Activated CD8-positive, alpha-beta memory T cell treated with anti-CD3 and anti-CD28 coated beads, Interleukin-2, amount 50 U/mL, for 24 hours (primary cell): ENCODE results near the gene RHBDL3.

Experiments
- DNase-seq: peaks from one replicate; pipeline ENCODE4 v3.0.0-alpha.2; 2020; ENCODE audit errors: extremely low read depth

The RHBDL3 gene

DNA sequence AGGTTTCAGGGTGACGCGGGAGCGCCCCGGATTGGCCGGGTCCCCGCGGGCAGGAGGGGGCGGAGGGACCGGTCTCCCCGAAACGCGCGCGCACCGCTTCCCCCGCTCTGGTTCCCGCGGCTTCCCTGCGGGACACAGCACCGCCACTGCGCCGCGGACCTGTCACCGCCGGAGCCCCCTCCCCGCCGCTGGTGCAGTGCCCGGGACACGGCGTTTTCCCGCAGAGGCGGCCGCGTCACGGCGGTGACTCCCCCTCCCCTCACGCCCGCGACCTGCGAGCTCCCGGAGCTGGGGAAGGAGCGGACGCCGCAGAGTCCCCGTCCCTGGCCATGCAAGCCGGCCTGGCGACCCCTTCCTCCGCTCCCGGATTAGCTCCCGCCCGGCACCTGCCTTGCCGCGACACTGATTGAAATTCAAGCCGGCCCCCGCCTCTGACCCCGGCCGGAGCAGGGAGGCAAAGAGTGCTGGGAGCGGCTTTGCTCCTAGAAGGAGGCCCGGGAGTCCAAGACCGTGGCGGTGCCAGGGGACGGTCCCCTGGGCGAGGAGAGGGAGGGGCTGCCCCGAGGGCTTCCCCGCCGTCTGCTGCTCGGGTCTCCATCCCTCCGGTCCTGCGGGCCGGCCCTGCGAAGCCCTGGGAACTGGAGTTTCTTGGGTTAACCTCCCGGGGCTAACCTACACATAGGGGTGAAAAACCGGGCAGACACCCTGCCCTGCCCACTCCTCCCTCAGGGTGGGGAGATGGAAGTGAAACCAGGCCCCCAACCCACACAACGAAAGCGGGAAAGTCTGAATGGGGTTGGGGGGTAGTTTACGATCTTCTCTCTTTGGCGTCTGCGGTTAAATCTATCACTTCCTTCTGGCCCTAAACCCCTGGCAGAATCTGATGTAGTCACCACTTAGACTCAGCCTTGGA lies 1.0 kb downstream of the RHBDL3 start:
- no peak for DNase-seq

DNA sequence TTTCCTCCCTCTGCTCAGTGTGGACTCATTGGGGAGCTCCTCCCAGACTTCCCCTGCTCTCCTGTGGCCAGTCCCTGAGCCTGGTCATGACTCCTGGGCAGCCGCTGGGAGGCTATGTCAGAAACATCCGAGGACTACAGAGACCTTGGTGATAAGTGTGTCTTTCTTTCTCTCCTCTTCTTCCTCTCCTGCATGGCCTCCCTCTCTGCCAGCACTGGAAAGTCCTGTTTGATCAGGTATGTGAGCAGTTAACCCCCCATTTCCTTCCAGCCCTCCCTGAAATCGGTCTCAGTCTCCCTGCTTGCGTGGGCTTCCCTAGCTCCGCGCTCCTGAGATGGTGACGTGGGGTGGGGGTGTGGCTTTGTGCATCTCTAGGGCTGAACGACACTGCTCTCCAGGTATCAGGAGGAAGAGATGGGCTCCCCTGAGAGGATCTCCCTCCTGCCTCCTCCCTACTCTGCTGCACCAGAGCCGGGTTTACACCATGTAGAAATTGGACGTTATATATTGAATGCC lies 2.1 kb downstream of the RHBDL3 start:
- no peak for DNase-seq

DNA sequence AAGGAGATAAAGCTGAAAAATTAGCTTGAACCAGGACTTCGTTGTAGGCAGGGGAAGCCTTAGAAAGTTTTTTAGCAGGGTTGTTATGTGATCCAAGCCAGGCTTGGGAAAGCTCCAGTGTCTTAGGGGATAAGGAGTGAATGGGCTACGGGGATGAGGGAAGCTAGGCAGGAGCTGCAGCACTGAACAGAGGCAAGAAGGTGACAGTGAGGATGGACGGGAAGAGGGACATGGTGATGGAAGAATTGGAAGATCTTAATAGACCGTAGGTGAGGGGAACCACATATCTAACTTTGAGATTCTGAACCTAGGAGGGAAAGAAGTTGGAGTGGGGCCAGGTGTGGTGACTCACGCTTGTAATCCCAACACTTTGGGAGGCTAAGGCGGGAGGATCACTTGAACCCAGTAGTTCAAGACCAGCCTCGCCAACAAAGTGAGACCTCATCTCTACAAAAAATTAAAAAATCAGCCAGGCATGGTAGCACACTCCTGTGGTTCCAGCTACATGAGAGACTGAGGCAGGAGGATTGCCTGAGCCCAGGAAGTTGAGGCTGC lies 3.2 kb downstream of the RHBDL3 start:
- DNase-seq, result no peak

DNA sequence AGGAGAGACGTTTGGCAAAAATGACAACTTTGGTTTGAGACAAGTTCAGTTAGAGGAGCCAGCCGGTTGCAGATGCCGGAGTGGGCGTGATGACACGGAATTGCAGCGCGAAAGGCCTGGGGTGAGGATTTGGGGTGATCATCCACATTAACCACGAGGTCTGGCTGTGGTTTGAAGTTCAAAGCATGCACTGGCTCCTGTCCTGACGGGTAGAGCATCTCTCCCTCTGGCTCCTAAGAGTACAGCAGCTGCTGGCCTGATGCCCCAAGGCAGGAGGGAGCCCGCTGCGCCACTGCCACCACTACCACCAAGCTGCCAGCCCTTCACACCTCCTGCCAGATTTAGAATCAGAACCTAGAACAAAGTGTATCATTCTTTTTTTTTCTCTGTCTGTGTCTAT lies 3.7 kb downstream of the RHBDL3 start:
- DNase-seq, result no peak

DNA sequence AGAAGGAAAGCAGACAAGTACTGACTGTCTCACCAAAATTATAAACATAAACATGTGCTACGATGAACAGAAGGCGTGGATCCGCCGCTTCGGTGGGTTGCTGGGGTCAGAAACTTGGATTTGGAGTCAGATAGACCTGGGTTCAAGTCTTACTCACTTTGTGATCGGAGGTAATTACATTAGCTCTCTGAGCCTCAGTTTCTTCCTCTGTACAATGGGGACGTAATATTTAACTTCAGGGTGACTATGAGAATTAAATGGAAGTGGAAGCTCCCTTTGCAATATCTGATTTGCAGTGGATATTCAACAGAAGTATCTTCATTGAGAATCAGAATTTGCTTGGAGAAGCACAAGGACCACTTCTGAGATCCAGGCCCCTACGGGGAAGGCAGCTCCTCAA lies 6.2 kb downstream of the RHBDL3 start:
- no peak for DNase-seq

DNA sequence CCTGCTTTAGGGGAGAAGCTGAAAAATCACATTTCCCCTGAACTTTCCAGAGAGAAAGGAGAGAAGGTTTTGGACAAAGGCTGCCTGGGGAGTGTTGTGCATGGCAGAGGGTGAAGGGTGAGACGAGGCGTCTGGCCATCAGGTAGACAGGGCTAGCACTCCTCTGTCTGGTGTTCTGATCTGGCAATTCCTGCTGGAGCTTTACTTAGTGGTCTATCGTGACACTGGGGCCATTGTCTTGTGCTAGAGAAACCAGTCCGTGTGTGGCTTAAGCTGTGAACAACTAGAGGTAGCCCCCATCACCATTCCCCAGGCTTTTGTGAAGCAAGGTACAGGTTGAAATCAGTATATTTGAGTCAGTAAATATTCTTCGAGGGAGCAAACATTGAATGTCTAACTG lies 8.5 kb downstream of the RHBDL3 start:
- DNase-seq, result no peak

DNA sequence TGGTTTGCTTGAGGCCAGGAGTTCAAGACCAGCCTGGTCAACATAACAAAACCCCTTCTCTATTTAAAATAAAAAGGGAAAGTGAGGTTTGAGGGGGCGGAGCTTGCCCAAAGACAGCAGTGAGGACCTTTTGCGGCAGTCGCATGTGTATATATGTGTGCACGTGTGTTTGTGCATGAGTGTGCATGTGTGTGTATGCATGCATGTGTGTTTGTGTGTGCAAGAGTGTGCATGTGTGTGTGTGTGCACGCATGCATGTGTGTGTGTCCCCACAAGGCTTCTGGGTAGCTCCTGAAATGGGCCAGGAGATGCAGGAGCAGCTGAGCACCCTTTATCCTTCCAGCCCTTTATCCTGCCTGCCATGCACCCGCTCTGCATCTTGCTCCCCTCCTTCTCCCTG lies 9.0 kb downstream of the RHBDL3 start:
- DNase-seq, result no peak

DNA sequence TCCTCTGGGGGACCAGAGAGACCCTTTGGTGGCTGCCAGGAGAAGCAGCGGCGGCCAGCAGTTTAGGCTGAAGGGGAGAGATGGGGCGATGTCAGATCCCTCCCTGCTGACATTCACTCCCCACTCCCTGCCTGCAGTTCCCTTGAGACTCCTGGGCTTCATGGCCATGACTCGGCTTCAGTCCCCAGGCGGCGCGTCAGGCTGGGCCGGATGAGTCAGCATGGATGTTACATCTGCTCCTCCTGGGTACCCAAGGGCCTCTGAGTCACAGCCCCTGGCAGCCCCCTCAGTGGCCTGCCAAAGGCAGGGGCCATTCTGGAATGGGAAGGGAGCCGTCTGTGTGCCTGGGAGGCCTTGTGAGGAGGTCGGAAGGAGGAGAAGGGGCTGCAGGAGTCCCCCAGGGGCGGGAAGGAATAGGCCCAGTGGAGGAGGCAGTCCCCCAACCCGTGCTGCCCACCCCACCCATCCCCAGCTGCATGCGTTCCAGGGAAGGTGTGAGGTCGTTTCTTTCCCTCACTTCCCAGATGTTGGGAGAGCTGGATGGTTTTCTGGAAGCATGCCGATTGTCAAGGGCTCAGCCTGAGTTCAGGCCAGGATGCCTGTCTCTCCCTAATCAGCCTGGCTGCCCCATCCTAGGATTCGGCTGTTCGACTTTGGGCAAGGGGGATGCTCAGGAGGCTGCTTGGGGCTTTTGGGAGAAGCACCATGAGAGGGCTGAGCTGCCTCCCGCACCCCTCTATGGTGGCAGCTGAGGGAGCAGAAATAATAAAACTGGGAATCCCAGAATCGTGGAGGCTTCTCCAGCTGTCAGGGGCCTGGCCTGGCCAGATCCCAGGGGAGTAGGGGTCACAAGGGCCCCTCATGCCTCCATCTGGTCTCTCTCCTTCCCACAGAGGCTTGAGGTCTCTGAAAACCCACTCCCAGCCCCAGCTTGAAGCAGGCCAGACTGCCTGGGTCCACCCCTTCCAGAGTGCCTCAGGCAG lies 9.7 kb downstream of the RHBDL3 start:
- DNase-seq, result no peak

DNA sequence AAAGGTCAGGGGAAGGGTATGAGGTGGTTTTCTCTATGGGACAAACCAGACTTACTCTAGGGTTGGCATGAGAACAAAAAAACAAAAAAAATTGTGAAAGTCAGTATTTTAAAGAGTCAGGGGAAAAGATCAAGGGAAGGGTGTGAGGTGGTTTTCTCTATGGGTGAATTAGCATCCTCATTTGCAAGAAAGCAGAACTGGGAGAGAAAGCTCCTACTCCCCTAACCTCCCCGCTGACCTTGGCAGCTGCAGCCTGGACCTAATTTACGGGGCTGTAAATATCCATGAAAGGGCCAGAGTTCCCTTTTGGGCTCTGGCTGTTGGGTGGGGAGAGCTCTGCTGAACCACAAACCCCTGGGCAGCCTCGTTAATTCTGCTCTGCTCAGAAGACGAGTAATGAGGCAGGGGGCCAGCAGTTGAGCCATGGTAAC lies 10.6 kb downstream of the RHBDL3 start:
- DNase-seq, result no peak

DNA sequence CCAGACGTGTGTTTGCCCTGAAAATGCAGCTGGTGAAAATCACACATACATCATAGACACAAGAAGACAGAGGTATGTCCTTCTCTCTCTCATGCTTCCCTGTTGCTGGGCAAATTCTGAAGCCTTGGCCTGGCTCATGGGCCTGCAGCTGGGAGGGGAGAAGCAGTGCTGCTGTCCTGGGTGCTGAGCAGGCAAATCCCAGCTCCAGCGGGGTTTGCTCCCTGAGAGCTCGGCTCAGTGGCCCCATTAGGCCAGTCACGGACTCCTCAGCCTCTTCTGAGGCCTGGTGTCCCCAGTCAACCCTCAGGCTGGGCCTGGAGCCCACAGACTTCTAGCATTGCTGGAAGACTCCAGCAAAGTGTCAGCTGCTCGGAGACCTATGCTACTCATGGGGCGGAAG lies 11.7 kb downstream of the RHBDL3 start:
- no peak for DNase-seq

DNA sequence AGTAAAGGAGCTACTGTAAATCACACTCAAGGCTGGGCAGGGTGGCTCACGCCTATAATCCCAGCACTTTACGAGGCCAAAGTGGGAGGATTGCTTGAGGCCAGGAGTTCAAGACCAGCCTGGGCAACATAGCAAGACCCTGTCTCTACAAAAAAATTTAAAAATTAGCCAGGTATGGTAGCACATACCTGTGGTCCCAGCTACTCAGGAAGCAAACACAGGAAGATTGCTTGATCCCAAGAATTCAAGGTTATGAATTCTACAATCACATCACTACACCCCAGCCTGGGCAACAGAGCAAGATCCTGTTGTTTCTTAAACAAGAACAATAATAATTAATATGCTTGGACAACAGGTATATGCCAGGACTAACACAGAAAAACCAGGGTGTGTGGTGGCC lies 13.2 kb downstream of the RHBDL3 start:
- DNase-seq, result no peak

DNA sequence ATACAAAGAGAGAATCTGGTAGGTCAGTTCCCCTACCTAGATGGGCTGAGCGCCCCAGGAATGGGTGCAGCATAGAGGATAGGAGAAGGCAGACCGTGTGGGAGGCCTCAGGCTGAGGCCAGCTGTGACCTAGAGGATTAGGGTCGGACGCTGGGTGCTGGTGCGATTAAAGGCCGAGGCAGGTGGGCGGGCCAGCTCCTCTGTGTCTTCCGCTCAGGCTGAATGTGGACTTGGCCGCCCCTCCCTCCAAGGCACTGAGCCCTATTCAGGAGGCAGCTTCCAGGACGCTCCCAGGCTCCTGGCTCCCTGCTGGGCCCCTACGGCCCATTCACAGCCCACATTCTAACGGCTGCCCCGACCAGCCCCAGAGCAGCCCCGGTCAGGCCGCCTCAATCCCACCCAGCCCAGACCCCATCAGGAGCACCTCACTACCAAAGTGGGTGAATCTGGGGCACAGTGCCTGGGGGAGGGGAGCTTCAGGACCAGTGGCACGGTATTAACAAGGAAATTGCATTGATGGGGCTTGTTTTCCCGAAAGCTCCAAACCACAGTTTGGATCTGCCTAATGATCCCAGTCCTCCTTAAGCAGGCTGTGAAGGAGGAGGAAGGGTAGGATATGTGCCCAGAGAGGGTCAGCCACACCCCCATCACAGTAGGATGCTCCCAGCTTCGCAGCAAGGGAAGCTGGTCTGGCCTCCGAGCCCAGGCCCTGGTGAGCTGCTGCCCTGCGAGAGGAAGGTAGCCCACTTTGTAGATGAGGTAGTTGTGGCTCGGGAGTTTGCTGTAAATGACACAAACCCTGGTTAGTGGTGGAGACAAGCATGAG lies 14.5 kb downstream of the RHBDL3 start:
- DNase-seq, result no peak

DNA sequence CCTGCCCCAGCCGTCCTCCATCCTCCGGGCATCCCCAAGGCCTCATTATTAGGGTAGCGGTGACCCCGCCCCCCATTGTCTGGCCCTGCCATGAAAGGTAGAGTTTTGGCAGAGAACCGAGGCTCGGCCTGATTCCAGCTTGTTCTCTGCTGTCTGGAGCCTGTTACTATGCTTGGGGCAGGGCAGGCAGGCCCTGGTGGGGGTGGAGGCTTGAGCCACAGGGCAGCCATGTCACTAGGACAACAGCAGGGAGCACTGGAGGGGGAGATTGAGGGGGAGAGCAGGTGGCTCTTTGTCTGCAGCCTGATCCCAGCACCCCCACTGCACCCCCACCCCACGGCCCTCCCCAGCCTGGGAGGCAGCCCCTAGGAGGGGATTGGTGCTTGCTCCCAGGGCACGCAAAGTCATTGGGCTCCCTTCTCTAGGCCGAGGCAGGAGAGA lies 15.4 kb downstream of the RHBDL3 start:
- no peak for DNase-seq

DNA sequence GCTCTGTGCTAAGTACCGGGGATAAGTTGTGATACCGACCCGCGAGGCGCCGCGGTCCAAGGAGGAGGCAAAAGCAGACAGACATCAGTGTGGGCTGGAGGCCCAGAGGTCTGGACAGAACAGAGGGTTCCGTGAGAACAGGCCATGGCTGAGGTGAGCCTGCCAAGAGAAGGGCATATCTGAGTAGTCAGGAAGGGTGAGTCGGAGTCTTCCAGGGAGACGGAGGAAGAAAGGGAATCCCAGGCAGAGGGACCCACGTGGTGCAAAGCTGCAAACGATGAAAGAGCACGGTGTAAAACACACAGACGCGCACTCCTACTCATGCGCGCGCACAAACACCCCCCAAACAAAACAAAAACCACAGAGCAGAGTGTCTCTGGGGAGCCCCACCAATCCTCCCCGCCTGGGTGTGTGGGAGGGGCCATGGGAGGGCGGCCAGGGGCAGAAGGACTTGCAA lies 18.1 kb downstream of the RHBDL3 start:
- no peak for DNase-seq

DNA sequence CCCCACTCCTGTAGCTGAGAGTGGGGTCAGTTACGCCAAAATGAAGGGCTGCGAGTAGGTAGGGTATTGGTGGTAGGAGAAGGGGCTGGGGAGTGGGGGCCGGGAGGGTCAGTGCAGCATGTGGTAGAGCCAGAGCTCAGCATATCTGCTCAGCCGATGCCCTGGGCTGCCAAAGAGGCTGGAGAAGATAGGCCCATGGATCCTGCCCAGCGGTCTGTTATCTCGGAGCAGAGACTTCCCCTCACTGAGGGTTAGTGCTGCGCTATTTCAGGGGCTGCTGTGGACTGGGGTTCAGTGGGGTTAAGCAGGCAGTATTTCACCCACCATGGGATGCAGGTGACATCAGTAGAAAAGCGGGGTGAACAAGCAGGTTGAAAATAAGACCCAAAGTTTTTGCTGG lies 19.7 kb downstream of the RHBDL3 start:
- DNase-seq, result no peak

DNA sequence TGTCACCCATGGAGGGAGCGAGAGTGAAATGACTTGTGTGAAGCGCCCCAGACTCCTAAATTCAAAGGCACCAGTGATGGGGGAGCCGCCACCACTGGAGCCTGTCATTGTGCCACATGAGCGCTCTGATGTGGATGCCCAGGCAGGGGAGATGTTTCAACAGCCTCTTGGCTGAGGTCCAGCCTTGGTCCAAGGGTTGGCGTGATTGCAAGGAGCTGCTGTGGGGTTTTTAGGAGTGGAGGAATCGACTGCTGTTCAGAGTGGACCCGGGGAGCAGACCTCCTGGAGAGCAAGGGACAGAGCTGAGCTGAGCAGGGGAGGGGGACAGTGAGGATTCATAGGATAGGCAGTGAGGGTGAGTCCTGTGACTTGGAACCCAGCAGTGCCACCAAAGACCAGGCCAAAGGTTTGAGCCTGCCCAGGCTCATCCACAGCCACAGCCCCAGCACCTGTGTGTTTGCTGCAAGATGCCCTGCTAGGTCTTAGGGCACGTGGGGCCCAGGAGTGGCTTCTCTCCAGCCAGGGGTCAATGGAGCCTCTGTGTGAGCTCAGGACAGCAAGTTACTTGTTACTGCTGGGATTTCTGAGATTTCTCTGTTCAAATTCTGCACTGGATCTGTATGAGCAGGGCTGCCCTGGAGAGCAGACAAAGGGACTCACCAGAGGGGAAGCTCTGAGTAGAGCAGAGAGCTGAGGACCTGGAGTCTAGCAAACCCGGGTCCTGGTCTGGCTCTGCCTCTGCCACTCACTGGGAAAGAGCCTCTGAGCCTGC lies 20.3 kb downstream of the RHBDL3 start:
- no peak for DNase-seq

DNA sequence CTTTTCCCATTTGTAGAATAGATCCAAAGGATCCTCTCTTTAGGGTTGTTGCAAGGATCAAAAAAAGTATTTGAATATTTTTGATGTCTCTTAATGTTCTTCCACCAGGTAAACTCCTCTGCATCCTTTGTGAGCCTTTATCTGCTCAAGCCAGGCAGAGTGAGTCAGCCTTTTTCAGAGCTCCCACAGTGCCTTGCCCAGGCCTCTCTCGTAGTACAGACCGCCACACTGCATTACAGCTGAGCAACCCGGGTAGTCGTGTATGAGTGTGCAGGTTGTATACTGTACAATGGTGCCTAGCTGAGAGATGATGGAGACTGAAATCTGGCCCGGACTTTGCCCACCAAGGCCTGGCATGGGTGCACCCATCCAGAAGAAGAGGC lies 20.9 kb downstream of the RHBDL3 start:
- no peak for DNase-seq

DNA sequence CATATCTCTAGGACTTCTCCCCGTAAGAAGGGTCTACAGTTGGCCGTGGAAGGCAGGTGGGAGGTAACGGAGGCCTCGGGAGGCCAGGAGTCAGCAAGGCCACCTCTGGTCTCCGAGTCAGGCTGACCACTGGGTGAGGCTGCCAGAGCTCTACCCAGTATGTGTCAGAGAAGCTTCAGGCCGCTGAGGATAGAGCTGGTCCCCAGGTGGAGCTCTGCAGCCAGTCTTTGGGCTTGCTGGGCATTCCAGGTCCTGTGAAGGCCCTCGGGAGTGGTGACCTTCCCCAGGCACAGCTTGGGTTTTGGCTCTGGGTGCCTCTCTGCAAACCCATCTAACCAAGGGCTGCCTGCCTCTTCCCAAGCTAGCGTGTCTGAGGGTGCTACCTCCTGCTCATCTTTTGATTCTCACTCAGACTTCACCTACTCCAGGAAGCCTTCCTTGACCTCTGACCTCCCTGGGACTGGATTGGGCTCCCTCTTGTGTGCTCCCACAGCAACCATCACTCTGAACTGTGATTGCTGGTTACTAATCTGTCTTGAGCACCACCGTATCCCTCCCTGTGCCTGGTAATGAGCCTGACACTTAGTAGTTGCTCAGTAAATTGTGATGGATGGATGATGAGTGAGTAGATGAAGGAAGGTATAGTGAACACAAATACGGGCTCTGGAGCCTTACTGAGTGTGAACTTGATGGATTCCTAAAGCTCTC lies 22.3 kb downstream of the RHBDL3 start:
- no peak for DNase-seq

DNA sequence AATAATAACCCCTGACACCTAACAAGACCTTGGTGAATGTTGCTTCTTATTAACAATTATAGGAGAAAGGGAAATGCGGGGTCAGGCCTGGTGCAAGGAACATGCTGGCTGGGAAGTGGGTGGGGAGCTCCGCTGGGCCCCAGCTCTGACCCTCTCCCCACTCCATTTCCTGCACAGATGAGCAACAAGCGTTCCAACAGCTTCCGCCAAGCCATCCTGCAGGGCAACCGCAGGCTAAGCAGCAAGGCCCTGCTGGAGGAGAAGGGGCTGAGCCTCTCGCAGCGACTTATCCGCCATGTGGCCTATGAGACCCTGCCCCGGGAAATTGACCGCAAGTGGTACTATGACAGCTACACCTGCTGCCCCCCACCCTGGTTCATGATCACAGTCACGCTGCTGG lies 23.0 kb downstream of the RHBDL3 start:
- DNase-seq, result no peak
